SK-N-MC (cell line): ENCODE data around the gene RP2.

Source experiments
- DNase-seq: peaks from one replicate; pipeline ENCODE4 v3.0.0-alpha.2; 2011; ENCODE audit warnings: low read depth, low spot score
- H3K27ac ChIP-seq: fragments of 200-600 bp; sonication (generic); 2 replicates; pipeline ENCODE4 v1.5.1; 2016; ENCODE audit warnings: mixed run types
- H3K36me3 ChIP-seq: fragments of 200-600 bp; sonication (generic); 2 replicates; pipeline ENCODE4 v1.6.1; 2017; ENCODE audit warnings: antibody characterized with exemption, low read length, mixed read lengths; ENCODE audit not compliant: insufficient read depth
- H3K4me3 ChIP-seq: fragments of 200-600 bp; sonication (generic); 2 replicates; pipeline ENCODE4 v1.5.1; 2016
- H3K9ac ChIP-seq: fragments of 200-600 bp; sonication (generic); 2 replicates; pipeline ENCODE4 v1.8.0; 2017; ENCODE audit warnings: mixed run types, mixed read lengths; ENCODE audit not compliant: insufficient read length
- H3K9me3 ChIP-seq: fragments of 200-600 bp; sonication (generic); 2 replicates; pipeline ENCODE4 v1.6.1; 2017; ENCODE audit warnings: low read depth, mild to moderate bottlenecking, antibody characterized with exemption, low read length, moderate library complexity, mixed read lengths
- EZH2 ChIP-seq: fragments of 200-600 bp; sonication (generic); IDR thresholded peaks from one replicate; pipeline ENCODE4 v1.6.1; 2017; ENCODE audit warnings: antibody characterized with exemption
- FOXP2 ChIP-seq: optimal IDR thresholded peaks from 2 replicates; pipeline ENCODE3; 2011; ENCODE audit warnings: mild to moderate bottlenecking, moderate library complexity; ENCODE audit not compliant: insufficient read depth; ENCODE audit errors: extremely low read length, control extremely low read depth
- POLR2AphosphoS5 ChIP-seq: IDR thresholded peaks from 2 replicates; pipeline ENCODE4 v1.6.1; 2012; ENCODE audit warnings: mild to moderate bottlenecking, low read depth, low read length, borderline replicate concordance

Gene RP2

GRCh38 chrX:46884799-46885198 lies 48.0 kb downstream of the RP2 start:
- TF ChIP-seq FOXP2: no peak
- no peak for TF ChIP-seq POLR2AphosphoS5
- TF ChIP-seq EZH2: no peak
- no peak for DNase-seq
- H3K9me3 ChIP-seq: no peaks in the 10 kb centered on the region

GRCh38 chrX:46898207-46898606 lies 61.4 kb downstream of the RP2 start:
- H3K27ac ChIP-seq: no peak overlapping the region
- no peak overlapping the region for H3K4me3 ChIP-seq
- H3K9me3 ChIP-seq: no peaks in the 10 kb centered on the region
- DNase-seq: no peak
- H3K36me3 ChIP-seq: no peaks in the 10 kb centered on the region
- no peak overlapping the region for H3K9ac ChIP-seq
- TF ChIP-seq FOXP2 (no peak), POLR2AphosphoS5 (no peak), EZH2 (no peak)

More at GRCh38 chrX:46884799-46885198, 48.0 kb downstream of the RP2 start:
- Histone ChIP-seq H3K27ac (no peak overlapping the region), H3K36me3 (no peaks in the 10 kb centered on the region; the same call in 1 of the 2 replicates), H3K4me3 (no peak overlapping the region), H3K9ac (no peak overlapping the region)

DNA sequence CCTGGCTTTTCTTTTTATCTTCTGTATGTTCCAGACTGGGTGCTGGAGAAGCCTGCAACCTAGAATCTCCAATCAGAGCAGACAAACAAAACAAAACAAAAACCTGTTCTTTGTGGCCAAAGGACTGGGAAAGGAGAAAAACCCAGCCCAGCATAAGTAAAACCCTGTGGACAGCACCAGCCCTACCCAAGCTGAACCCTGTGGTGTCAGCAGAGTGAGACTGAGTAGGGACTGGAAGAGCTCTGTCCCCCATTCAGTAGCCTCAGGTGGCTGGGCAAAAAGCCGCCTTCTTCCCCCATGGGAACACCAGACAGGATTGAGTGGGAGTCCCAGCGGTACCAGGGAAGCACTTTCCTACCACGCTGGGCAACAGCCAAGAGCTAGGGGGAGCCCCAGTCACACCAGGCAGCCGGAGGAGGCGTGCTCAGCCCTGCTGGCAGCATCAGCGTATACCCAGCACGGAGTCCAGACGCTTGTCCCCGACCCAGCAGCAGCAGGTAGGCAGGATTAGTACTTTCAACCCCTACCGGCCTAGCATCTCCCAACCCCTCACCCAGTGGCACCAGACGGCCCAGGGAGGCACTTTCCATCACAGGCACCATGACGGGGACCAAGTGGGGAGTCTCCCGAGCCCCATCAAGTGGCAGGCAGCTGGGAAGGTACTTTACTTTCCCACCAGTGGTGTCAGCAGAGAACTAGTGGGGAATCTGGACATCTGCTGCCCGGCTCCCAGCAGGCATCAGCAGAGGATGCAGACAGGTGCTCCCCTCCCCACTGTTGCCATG lies 66.8 kb downstream of the RP2 start:
- Histone ChIP-seq H3K9me3 (no peaks in the 10 kb centered on the region), H3K4me3 (peak overlapping the region; percentile 58), H3K36me3 (no peaks in the 10 kb centered on the region), H3K9ac (no peak overlapping the region), H3K27ac (no peak overlapping the region)
- no peak for DNase-seq
- TF ChIP-seq EZH2 (no peak), FOXP2 (no peak), POLR2AphosphoS5 (no peak)

- no peak for TF ChIP-seq FOXP2
- no peak for TF ChIP-seq POLR2AphosphoS5
- no peak for TF ChIP-seq EZH2
- Histone ChIP-seq H3K9ac (no peak overlapping the region), H3K36me3 (no peaks in the 10 kb centered on the region), H3K27ac (no peak overlapping the region), H3K9me3 (no peaks in the 10 kb centered on the region), H3K4me3 (no peak overlapping the region)
- peak; percentile 34 for DNase-seq
These were observed 67.8 kb downstream of the RP2 start for GRCh38 chrX:46904626-46905025.

DNA sequence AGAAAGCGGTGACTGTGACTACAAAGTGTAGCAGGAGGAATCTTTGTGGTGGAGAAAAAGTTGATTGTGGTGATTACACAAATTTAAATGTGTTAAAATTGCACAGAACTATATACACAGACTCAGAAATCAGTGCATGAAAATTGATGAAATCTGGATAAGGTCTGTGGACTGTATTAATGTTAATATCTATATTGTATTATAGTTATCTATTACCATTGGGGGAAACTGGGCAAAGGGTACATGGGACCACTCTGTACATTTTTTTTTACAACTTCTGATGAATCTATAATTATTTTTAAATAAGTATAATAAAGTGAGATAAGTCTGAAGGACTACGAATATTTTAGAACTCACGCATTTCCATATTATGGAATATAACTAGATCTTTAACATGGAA lies 73.6 kb downstream of the RP2 start:
- no peak for TF ChIP-seq POLR2AphosphoS5
- no peak for TF ChIP-seq FOXP2
- TF ChIP-seq EZH2: no peak
- Histone ChIP-seq H3K9me3 (no peaks in the 10 kb centered on the region), H3K4me3 (no peak overlapping the region)

GRCh38 chrX:46912098-46912602 lies 75.3 kb downstream of the RP2 start, which contains the start of gene JADE3:
TSS of gene JADE3 (plus strand) at chrX:46912421. CDS start at chrX:46984895, 72,474 bp downstream.
- no peak for DNase-seq
- Histone ChIP-seq H3K36me3 (no peaks in the 10 kb centered on the region), H3K27ac (no peak within 1 kb of the TSS), H3K9me3 (no peaks in the 10 kb centered on the region), H3K9ac (peak within 1 kb of the TSS; percentile 73), H3K4me3 (peak within 1 kb of the TSS; percentile 84)
- TF ChIP-seq FOXP2 (no peak), POLR2AphosphoS5 (no peak), EZH2 (no peak)

More for the DNA sequence above, 73.6 kb downstream of the RP2 start:
- H3K36me3 ChIP-seq: no peaks in the 10 kb centered on the region
- no peak overlapping the region for H3K27ac ChIP-seq
- no peak for DNase-seq
- H3K9ac ChIP-seq: no peak overlapping the region

- H3K36me3 ChIP-seq: no peaks in the 10 kb centered on the region
- TF ChIP-seq FOXP2 (no peak), EZH2 (no peak), POLR2AphosphoS5 (no peak)
- H3K9me3 ChIP-seq: no peaks in the 10 kb centered on the region
- H3K4me3 ChIP-seq: peak overlapping the region; percentile 84
- peak overlapping the region; percentile 73 for H3K9ac ChIP-seq
- DNase-seq: no peak
- no peak overlapping the region for H3K27ac ChIP-seq
These were observed 76.0 kb downstream of the RP2 start for GRCh38 chrX:46912603-46913491.

DNA sequence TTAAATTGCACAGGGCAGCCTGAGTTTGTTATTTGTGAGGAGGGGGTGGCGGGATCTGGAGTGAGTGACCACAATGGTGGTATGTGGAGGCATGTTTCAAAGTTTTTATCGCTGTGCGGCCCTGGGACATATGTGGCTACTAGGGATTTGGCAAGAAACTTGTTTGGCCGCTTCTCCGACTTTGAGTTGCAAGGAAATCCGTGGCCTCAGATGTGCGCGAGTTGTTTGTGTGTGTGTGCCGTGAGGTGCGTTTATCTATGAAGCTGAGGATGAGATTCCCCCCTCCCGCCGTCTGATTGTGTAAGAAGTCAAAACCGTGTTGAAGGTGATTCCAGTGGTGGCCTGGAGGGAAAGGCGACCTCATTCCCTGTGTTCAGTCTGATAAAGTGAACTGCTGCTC lies 76.8 kb downstream of the RP2 start:
- TF ChIP-seq POLR2AphosphoS5 (no peak), EZH2 (no peak), FOXP2 (no peak)
- H3K27ac ChIP-seq: no peak overlapping the region
- peak overlapping the region; percentile 84 for H3K4me3 ChIP-seq
- peak overlapping the region; percentile 73 for H3K9ac ChIP-seq
- no peaks in the 10 kb centered on the region for H3K9me3 ChIP-seq
- no peak for DNase-seq
- H3K36me3 ChIP-seq: no peaks in the 10 kb centered on the region
